GM19452 (cell line): ENCODE measurements around the gene TRIB2.

Experiments used
- ATAC-seq: cut with Tn5 transposase; IDR thresholded peaks from one replicate; pipeline ENCODE4 v1.9.1; 2021; ENCODE audit not compliant: unreplicated experiment

The TRIB2 gene

DNA sequence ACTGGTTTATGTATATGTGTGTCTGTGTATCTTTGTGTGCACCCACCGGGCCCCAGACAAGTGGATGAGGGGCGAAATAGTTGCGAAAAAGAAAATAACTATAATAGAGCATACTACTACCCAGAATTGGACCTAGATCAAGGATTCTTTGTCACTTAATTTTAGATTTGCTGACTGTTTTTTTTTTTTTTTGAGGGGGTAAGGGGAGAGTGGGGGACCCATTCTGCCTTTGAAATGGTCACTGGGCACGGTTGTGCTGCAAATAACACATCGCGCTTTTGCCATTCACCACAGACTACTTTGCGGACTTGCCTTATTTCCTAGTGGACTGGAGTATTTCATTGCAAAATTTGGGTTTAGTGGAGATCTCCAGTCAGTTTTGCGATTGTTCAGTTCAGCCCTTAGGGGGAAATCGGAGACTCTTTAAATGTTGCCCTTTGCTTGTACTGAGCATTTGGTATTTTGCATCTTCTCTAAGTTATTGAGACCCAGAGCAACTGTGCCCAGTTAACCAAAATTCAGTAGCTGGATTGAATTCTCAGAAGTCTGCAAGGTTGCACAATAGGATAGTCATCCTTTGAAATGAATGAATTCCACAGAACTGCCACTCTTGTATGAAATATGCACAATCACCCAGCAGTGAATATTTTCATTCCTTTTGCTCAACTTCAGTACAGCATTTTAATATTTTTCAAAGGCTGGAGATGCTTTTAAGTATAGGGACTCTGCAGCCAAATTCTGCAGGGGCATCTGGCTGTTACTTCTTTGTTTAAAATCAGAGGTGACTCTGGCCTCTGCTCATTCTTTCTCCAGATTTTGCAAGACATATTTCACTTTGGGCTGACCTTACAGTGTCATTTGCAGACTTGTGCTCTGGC, 2.9 kb downstream of the TRIB2 start:
- ATAC-seq, result no peak

DNA sequence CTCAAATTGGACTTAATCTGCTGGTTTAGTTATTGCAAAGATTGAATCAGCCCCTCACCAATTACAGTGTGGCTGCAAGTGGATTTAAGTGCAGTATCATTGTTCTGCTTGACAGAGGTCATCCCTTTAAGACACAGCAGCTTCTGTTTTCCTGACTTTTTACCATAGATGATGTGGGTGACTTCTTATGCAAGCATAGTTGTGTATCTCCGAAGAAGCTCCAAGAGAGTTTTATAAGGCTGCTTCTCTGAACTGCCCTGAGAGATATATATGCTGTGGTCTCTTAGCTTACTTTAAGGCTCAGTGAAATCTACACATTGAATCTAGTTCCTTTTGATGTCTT, 3.5 kb downstream of the TRIB2 start:
- no peak for ATAC-seq

DNA sequence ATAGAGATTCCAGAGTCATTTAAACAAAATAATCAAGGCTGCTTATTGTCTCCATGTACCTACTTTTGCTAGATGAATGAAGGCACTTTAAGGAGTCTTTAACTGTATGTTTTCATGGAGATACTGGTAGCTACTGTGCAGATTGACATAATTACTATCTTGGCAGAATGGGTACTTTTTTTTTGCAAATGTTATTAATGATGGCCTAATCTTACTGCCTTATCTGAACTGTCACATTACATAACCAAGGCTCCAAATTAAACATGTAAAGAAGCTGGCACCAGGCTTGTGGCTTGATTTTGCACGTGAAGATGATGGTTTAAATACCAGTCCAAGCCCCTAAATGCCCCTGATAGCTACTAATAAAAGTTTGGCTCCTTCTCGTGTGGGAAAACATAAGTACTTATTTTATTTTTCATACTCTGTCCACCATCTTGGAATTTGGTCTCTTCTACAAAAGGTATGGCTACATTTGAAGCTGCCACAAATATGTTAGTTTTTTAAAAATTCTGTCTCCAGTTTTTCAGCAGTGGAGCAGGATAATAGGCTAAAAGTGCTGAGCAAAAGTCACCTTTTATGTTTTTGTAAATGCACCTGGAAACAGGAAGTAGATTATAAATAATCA, 4.1 kb downstream of the TRIB2 start:
- no peak for ATAC-seq

DNA sequence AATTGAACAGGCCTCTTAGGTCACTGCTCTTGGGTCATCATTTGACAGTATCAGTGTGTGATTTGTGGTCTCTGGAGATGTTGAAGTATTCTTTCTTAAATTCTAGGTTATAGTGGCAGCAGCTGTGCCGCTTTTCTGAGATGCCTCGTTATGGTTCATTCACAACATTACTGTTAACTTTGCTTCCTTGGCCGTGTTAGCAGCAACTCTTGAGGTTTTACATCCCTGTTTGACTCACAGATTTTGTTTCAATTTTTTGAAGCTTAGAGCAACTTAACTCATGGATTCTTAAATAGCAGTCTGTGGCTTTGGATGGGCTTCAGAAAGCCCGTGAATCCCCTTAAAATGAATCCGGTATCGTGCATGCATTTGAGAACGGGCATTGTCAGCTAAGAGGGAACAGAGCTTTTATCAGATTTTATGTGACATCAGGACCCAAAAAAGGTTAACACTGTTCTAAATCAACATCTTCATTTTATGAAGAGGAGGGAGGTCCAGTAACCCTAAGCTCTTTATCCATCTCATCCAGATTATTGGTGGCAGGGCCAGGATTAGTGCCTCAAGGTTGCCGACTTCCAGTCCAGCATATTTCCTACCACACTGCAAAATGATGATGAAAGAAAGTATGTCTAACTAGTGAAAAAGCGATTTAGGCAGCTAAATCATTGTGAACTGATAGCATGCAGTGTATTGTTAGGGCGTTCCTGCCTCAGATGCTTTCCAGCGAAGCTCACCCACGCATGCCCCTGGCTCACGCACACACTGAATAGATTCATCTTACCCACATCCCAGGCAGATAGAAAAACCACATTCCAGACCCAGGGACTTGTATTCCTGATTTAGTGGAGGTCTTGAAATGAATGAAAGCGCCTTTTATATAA, 5.1 kb downstream of the TRIB2 start:
- no peak for ATAC-seq

DNA sequence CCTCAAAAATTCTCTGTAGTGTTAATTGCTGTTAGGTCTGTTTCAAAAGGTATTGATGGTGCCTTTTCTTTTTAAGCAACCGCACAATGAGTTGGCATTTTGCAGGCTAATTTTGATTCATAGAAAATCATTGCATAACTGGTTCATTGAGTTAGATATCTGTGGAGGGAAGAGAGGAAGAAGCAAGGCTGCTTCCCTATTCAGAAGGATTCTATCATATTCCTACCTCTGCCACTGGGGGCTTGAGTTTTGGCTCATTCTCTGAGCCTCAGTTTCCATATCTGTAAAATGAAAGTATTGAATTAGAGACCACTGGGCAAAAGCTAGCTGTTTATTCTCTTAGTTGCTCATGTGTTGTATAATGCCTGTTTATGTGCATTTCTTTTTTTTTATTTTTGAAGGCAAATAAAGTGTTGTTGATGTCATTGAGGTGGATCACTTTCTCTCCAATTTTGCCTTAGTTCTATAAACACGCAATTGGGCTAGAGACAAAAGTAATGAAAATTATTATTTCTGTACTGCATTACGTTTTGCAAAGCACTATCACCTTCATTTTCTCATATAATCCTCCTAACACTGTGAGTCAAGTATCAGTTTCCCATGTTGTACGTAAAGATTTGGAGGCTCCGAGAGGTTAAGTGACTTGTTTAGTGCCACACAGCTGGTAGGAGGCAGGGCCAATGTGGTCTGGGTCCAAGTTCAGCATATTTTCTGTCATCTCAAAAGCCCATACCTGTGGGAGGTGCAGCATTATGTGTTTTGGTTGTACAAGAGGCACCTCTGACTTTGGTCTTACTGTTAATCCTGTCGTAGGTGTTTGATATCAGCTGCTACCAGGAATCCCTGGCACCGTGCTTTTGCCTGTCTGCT, 5.9 kb downstream of the TRIB2 start:
- no peak for ATAC-seq

DNA sequence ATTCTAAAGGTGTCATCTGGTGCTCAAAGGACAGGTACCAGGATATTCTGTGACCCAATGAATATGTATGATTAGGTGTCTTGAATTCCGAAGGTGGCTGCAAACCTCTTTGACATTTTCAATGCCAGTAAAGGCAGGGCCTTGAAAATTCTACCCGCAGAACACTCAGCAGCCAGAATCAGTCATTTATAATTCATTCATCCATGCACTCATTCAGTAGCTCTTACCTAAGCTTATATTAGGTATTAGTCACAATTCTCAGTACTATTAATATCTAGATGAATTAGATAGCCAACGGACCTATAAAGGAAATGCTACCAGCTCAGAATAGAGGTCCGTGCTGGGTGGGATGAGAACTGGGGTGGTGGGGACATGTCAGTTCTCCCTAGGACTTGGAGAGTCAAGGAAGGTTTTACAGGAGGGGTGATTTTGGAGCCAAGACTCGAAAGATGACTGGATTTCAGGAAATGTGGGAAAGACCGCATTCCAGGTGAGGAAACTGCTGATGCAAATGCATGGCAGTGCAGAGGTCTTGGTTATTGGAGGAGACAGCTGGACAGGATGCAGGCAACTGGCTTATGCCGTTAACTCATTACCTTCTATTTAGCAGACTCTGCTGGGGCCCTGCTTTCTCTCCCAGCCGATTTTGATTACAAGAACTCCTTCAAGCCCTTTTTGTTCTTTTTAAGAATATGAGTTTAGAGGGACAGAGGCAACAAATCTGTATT, 7.2 kb downstream of the TRIB2 start:
- no peak for ATAC-seq

DNA sequence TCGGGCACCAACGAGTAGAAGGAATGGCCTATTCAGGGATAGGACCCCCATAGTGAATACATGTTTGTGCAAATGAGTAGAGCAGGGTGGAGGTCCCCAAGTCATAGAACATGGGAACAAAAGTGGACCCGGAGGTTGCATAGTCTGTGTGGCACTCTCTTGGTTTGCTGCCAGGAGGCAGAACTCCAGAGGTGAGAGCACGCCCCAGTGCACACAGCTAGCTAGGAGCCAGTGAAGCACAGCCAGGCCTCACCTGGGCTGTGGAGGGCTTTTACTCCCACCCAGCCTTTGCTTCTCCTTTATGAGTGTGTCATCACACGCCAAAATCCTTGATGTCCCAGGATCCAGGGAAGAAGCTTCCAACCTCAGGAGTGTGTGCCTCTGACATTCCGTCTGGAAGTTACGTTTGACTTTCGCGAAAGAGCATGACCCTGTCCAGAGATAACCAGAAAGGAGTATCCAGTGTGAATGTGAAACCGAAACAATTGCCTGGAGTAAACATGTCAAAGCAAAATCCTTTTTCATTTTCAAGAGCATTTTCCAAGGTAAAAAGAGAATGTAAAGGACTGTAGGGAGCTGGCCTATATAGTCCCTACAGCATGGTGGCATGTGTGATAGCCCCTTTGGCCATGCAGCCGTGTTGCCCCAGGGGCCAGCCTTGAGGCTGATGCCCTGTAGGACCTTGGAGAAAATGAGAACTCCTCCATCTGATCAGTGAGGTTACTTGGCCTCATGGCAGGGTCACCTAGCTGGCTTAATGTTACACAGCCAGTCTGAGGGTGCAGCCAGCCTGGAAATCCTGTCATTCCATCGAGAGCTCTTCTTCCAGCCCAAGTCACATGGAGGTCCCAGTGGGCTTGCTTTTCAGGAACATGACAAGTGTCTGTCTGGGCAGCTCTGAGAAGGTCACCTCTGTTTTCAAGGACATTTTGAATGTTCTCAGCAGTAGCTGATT, 8.8 kb downstream of the TRIB2 start:
- ATAC-seq, result no peak

DNA sequence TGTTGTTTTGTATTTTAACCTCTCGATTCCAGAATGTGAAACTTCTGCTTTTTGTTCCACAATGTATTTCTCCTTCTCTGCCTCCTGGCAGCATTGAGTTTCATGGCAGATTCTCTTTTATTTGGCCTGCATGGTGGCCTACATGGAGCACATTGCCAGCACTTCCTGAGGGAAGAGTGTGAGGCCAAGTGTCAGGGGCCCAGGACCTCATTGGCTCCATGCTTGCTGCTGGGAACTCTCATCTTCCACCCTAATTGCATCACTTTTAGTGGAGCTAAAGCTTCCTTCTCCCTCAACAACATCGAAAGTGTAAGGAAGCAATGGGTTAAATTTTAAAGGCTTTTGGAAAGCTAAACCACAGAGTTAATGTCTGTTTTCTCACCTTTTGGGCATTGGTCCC, 9.5 kb downstream of the TRIB2 start:
- no peak for ATAC-seq

DNA sequence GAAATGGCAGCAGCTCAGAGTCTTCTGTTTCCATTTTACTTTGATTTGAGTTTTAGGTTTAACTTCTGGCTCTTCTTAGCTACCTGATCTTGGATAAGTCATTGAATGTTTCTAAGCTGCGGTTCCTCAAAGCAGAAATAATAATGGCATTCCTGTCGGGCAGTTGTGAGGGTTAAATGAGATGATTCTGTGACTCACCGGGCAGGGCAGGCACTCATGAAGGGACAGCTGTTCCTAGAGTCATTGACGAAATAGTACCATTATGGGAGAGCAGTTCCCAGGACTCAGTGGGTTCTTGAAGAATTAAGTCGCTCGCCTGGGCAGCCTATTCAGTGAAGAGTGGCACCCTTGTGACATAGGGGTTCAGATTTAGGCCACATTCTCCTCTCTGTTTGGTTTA, 10.3 kb downstream of the TRIB2 start:
- ATAC-seq, result no peak

DNA sequence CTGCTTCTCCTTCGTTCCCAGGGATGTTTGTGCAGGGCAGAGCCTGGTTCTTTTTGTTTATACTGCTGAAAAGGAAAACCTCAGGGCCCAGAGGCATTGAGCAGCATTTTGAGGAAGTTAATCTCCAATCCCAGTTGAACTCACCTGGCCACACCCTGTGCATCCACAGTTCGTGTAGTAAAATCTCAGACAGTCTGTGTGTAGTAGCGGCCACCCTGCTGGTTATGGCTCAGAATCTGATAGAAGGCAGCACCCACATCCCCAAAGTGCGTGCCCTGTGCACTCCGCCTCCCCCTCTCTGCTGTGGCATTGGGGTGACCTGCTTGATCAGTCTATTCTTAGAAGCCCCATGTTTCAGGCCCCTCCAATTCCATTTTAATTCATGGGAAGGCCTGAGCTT, 10.9 kb downstream of the TRIB2 start:
- ATAC-seq, result no peak

DNA sequence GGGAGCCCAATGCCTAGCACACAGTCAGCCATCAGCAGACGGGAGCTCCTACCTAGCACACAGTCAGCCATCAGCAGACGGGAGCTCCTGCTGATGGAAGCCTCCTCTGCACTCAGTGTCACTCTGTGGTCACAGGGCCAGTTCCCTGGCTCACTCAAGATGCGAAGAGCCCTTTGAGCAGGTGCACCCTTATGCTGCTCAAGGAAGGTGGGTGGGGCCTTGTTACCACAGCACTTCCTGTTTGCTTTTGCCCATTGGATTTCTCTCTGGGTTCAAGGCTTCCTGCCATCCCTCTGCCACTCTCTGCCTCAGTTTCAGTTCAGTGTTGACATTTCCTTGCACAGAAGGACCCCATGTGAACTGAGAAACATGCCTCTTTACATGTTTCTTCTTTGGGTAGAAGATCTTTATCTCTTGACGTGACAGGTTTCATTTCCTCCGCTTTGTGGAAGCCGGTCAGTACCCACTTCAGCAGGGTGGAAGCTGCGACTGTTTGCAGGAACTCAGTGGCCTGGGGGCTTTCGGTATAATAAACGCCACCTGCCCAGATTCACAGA, 11.6 kb downstream of the TRIB2 start:
- ATAC-seq, result peak; percentile 95

DNA sequence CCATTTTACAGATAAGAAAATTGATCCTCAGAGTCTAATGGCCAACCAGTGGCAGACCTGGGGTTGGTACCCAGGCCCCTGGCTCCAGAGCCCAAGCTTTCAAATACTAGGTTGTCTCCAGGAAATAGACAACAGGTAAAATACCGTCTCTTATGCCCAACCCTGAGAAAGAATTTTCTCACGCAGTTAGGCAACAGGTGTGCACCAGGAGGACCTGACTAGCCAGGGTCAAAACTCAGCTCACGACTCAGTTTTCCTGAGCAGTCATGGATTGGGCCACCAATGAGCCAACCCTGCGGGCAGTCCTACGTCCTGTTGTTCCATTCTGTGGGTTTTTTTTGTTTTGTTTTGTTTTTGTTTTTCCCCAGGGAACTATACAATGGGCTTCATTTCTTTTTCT, 13.5 kb downstream of the TRIB2 start:
- ATAC-seq, result no peak

DNA sequence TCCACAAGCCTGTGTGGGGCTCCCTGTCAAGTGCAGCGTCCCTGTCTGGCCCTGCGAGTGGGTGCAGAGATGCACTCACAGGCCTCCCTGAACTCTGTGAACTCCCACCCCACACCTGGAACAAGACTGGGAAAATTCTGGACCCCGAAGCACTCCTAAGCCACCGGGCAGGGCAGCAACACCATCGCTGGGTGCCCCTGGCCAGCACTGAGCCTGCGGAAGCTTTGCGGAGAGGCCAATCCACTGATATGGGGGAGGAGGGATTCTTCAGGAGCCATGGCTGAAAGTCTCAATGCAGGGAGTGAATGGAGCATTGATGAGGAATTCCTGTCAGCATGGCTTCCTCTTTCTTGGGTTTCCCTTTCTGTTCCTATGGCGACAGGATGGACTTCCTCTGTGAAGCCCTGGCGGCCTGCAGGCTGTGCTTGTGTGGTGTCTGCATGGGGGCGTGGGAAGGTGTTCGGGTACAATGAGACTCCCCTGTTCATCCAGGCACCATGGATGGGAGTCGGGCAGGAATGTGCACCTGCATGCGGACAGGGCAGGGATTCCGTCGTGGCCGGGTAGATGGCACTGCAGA, 15.1 kb downstream of the TRIB2 start:
- ATAC-seq, result no peak

DNA sequence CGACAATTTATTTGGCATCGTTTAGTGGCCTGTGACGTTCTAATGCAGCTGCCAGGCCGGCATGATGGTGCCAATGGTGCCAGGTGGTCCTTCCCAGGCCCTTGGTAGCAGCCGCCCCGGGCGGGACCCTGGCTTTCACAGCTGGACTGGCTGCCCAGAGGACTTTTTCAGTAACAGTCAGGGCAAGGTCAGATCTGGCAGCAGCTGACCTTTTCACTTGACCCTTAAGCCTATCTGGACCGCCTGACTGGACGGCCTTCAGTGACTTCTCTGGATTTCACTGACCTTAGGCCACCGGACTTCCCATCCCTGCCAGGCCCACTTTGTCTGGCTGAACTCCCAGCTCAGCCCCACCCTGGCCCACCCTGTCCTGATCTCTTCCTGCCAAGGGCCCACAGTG, 15.9 kb downstream of the TRIB2 start:
- no peak for ATAC-seq

DNA sequence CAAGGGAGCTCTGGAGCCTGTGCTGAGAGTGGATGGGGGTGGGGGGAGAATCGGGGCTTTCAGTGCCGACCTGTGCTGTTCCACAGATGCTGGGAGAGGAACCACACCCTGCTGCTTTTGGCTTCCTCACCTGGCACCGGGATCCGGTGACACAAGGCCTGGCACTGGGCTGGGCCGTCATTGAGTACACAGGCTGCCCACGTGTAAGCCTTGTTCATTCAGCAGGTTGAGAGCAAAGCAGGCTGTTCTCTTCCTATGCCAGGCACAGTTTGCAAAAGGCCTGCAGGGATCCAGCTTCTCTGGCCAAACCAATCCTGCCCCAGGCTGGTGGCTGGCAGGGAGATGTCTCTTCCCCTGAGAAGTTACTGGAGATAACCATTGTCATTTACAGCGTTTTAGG, 17.1 kb downstream of the TRIB2 start:
- no peak for ATAC-seq

DNA sequence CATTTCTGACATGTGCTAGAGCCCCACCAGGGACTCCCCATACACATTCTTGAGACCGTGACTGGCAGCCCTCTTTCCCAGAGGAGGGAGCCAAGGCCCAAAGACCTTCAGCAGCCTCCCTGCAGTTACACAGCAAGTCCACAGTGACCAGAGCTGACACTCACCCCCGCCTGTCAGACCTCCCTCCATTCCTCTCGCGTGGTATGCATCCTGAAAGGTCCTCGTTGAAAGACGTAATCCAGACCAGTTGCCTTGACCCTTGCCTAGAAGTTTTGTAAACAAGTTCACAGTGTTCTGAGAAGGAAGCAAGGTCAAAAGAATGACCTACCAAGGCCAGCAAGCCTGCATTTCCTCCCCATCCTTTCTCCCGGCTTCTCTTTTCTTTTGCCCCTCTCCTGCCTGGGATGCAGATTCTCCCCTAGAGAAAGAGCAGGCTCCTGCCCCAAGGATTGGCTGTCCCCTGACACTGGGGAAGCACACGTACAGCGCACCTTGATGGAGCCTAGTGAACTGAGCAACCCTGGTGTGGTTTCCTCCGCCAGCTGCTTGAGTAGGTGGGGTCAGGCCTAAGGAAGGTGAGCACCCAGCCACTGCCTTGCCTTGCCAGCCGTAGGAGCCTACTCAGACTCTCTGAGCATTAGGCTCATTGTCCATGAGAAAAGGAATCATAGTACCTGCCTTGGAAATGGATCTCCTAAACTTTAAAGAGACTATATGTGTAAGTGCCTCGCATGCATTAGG, 18.3 kb downstream of the TRIB2 start:
- ATAC-seq, result no peak

DNA sequence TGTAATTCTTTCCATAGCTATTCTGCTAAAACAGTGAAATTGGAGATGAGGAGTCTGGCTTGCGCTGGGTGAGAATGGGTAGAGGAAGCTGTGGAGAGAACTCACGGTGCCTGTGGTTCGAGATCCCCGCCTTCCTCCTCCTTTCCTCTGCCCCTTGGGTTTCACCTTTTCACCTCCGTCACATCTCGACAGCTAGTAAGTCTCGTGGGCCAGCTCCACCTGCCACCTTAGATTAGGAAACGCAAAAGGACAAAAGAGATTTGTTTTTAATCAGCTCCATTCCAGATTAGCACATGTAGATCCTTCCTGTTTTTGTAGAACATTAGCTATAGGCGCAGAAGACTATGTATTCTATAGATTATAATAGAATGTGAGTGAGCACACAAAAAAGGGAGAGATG, 20.6 kb downstream of the TRIB2 start:
- ATAC-seq, result no peak
